GM19463 (cell line): ENCODE measurements around the gene DCUN1D1.

ENCODE experiments used
- ATAC-seq: cut with Tn5 transposase; IDR thresholded peaks from one replicate; pipeline ENCODE4 v1.9.1; 2021; ENCODE audit warnings: mild to moderate bottlenecking, moderate library complexity; ENCODE audit not compliant: unreplicated experiment

The DCUN1D1 gene

DNA sequence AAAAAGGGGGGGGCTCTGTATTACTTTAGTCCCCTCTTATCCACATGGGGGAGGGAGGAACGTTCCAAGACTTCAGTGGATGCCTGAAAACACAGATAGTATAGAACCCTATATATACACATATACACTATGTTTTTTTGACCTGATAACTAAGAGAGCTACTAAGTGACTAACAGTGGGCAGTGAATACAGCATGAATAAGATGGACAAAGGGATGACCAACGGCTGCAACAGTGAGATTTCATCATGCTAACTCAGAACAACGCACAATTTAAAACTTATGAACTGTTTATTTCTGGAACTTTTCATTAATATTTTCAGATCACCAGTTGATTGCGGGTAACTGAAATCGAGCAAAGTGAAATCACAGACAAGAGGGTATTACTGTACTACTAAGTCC is 7.3 kb downstream of the DCUN1D1 start:
- ATAC-seq: no peak

DNA sequence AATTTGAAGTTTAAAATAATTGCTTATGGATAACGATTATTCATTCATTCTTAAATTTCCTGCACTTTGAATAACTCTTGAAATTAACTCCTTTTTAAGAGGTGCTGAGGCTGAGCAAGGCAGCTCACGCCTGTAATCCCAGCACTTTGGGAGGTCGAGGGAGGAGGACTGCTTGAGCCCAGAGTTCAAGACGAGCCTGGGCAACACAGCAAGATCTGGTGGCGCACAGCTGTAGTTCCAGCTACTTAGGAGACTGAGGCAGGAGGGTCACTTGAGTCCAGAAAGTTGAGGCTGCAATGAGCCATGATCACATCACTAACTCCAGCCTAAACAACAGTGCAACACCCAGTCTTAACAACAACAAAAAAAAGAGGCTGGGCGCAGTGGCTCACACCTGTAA is 8.0 kb downstream of the DCUN1D1 start:
- ATAC-seq: no peak

DNA sequence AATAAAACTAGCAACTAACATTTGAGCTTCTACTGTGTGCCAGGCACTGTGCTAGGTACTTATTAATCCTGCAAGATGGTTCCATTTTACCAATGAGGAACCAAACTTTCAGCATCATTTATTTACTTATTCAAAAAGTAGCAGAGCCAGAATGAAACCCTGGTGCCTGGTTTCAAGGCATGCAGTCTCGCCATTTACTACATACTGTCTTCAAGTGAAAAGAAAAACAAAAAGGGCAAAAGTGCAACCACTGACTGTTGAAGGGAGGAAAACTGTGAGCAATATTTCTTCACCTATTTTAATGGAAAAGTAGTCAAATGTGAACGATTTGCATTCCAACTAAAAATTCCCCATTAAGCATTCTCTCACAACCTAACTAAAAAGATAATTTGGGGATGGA is 8.7 kb downstream of the DCUN1D1 start:
- ATAC-seq: peak; percentile 37

DNA sequence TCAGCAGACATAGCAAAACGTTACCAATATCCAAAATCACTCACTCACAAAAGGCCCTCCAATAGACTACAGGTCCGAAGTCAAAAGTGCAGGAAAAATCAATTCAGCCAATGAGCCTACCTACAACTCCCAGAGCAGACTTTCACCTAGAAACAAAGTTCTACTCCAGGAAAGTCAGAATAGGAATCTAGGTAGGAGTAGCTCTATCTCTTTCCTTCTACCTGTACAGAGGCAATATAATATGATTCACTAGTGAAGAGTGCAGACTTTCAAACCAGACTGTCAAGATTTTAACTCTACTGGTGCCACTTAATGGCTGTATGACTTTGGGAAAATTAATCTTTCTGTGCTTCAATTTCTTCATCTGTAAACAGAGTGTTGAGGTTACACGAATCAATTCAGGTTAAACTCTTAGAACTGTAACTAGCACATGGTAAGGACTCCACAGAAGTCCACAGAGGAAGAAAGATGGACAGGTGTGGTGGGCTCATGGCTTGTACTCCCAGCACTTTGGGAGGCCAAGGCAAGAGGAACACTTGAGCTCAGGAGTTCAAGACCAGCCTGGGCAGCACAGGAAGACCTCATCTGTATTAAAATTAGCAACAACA is 9.4 kb downstream of the DCUN1D1 start:
- ATAC-seq: no peak

DNA sequence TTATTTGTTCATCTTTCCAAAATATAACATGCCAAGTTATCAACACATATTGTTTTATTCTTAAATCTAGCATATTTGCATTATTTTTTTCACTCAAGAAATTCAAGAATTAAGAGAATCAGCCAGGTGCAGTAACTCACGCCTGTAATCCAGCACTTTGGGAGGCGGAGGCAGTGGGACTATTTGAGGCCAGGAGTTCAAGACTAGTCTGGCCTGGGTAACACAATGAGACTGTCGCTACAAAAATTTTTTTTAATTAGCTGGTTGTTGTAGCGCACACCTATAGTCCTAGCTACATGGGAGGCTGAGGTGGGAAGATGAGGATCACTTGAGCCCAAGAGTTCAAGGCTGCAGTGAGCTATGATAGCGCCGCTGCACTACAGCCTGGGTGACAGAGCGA is 10.5 kb downstream of the DCUN1D1 start:
- ATAC-seq: no peak

DNA sequence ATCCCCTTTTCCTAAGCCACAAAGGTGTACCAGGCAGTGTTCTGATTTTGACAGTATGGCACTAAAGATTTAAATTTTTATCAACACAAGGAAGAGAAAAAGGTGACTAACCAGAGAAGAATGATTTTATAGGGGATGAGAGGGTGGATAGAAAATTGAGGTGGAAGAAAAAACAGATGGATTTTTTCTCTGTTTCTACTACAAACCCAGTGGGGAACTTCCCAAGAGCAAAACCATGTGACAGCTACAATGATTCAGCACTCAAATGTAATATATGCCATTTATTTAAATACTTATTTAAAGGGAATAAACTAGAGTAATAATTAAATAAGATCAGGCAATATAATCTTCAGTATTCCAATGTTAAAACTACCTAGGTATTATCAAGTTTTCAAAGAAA is 11.1 kb downstream of the DCUN1D1 start:
- ATAC-seq: no peak

DNA sequence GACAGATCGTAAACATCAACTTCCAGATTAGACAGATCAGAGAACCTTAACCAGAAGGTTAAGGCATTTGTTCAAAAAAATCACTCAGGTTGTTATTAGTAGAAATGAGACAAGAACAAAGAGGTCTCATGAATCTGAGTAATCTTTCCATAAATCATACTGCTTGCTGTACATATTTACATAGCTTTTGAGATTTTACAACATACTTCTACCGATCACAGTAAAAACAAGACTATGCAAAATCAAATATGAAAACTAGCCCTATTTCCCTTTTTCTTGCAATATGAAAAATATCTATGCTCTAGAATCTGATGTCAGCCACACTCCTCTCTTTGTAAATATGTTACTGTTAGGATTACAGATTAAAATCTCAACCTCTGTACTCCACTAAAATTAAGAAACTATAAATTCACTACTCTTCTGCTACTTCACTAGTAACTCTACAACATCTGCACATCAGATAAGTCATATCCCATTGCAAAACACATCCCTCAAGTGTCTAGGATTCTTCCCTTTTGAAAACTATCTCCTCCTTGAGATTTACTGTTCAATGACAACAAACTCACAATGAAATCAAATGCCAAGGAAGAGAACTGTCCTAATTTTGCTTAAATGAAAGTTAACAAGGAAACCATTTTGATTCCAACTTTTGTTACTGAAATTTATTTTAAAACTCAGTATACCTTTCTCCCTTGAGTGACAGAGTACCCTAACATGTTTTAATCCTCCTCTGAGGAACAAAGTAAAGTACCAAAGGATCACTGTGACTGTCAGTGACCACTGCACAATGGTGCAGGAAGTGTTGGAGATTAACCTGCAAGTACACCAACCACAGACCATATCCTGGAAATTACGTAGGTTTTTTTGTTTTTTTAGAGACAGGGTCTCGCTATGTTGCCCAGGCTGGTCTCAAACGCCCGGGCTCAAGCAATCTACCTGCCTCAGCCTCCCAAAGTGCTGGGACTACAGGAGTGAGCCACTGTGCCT is 12.8 kb downstream of the DCUN1D1 start:
- peak; percentile 59 for ATAC-seq

DNA sequence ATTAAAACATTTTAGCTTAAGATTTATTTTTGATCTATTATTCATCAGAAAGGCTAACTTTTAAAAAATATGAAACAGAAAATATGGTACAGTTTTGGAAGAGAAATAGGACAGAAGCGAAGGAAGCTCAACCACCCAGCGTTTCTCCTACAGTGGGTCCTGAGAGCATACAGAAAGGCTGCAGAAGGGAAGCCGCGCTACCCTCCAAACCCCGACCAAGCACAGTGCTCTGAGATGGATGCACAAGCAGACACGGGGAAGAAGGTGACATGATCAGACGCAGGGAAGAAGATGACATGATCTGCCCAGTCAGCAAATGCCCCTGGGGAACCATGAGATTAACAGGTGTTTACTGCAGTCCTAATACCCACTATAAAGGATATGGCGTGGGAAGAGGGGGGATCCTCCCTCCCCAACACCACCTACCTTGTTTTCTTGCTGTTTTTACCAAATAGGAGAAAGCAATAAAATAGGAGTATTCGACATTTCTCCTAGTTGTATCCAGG is 14.4 kb downstream of the DCUN1D1 start:
- ATAC-seq: no peak

DNA sequence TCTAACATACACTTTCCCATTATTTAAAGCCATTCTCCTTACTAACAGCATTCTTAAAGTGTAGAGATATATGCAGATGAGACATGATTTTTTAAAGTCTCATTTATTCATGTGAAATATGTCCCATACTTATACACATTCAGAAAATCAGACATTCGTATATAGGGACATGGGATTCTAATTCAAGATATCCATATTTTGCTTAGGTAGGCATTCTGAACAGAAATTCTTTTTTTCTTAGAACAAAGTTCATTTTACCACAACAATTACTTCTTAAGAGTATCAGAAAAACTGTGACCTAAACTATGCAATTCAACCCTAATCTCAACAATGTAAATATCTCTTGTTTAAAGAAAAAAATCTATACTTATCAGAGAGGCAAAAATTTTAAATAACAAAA is 16.2 kb downstream of the DCUN1D1 start:
- ATAC-seq: no peak

DNA sequence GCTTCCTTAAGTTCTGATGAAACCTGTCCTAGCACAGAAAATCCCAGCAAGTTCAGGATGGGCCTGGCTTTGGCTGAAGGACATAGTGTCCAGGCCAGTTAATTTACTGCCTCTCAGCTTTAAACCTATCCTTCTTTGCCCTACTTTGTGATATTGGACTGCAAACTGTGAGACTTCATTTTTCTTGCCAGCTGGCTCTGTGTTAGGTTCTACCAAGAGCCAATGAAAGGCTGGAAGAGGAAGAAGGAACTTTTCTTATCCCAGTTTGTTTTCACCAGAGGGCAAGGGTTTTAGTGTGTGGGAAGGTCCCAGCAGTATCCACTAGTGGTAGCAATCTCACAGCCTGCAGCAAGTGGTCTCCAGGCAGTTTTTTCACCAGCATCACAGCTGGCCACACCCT is 18.2 kb downstream of the DCUN1D1 start:
- ATAC-seq: no peak

DNA sequence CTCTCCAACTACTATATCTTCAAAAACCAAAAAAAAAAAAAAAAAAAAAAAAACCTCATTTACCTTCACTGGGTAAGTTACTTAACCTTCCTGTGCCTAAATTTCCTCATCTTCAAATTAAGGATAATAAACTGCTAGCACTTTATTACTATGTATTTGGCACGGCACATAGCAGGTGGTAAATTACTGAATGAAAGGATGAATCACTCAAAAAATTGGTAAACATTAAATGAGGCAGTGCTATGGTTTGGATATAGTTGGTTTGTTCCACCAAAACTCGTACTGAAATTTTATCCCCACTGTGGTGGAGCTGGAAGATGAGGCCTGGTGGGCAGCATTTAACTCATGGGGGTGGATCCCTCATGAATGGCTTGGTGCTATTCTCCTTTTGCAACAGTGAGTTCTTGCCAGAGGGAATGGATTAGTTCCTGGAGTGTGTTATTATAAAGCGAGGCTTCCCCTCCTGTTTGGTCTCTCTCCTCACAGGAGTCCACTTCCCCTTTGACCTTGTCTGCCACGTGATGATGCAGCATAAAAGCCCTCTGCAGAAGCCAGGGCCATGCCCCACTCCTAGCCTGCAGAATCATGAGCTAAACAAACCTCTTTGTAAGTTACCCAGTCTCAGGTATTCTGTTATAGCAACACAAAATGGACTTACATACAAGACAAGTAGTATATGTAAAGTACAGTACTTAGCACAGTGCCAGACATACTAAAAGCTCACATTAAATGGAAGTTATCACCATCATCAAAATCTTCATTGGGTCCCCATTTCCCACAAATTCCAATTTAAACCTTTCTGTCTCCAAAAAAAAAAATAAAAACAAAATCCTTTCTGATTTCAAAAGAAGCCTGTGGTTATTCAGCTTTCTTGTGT is 20.6 kb downstream of the DCUN1D1 start:
- ATAC-seq: no peak

DNA sequence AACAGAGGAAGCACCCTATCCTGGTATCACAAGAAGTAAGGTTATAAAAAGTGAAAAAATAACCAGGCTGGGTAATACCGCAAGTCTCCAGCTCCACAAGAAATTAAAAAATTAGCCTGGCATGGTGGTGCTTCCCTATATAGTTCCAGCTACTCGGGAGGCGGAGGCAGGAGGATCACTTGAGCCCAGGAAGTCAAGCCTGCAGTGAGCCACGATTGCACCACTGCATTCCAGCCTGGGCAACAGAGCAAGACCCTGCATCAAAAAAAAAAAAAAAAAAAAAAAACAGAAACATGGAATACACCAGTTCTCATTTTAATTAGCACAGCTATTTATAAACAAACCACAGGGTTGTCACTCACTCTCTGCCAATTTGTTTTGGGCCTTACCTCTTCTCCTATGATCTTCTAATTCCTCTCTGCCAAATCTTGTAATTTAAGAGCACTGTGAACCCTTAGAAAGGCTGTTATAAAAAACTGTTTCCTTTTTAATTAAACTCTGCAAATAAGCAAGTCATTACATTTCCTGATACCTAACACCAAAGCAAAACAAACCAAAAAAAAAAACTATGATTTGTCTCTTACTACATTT is 22.6 kb downstream of the DCUN1D1 start:
- no peak for ATAC-seq

DNA sequence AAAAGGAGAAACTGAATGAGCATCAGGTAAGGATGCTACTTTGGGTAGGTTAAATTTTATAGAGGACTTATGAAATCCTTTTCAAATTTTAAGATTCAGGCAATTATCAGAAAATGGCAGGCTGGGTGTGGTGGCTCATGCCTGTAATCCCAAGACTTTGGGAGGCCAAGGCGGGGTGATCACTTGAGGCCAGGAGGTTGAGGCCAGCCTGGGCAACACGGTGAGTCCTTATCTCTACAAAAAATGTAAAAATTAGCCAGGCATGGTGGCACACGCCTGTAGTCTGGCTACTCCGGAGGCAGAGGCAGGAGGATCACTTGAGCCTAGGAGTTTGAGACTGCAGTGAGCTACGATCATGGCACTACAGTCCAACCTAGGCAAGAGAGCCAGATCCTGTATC is 23.1 kb downstream of the DCUN1D1 start:
- no peak for ATAC-seq

DNA sequence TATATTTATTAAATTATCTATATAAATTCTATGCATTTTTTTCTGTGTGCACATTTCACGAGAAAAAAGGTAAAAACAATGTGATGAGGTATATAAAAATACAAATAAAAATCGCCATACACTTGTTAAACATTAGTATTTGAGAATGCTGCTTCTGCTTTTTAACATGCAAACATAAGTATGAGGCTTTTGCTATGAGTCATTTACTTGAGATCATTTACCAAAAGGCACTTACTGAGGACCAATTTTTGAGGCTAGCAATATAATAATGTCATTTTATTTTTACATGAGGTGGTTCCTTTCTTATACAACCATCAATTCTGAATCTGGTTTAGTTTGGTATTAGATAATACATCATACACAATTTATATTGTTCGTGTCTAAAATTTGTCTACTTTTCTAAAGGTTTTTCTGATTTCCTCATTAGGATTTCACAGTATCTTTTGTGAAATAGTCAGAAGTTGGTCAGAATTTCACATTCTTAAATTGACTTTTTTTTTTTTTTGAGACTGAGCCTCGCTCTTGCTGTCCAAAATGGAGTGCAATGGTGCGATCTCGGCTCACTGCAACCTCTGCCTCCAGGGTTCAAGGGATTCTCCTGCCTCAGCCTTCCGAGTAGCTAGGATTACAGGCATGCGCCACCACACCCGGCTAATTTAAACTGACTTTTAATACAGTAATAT is 25.6 kb downstream of the DCUN1D1 start:
- peak; percentile 90 for ATAC-seq

DNA sequence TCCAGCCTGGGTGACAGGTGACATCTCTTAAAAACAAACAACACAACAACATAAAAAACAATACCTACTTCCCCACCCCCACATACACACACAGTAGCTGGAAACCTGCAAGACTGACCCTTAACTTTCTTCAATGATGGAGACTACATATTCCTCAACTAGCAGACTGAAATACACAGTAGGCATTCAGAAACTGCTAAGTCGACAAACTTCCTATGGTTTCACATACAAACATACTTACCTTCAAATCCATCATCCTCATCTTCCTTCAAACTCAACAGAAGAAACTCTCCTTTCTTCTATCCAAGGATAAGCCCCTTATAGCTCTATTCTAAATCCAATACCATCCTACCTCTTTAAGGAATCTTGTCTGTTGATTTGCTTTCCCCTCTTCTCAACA is 30.6 kb downstream of the DCUN1D1 start:
- ATAC-seq: no peak

DNA sequence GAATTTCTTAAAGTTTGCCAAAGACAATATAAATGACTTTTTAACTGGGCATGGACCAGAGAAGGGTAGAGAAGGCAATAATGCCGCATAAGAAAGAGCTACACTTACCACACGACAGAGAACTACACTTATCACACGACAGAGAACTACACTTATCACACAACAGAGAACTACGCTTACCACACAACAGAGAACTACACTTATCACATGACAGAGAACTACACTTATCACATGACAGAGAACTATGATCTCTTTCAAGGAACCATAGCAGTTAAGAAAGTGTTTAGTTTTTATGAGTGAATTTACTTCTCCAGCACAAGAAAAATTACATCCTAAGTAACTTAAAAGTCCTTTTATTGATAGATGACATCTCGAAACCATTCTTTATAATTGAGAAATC is 32.0 kb downstream of the DCUN1D1 start:
- ATAC-seq: no peak

DNA sequence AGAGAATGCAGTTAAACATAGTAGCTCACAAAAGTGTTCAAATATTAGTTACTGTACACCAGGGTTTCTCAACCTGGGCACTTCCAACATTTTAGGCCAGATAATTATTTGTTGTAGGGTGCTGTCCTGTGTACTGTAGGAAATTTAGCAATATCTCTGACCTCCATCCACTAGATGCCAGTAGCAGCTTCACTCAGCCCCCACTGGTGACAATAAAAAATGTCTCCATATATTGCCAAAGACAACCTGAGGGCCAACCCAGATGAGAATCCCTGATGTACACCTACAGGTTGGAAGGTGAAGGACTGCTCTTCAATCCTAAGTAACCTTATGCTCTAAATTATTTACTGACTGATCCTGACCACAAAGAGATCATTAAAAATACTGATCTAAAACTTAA is 32.5 kb downstream of the DCUN1D1 start:
- no peak for ATAC-seq

DNA sequence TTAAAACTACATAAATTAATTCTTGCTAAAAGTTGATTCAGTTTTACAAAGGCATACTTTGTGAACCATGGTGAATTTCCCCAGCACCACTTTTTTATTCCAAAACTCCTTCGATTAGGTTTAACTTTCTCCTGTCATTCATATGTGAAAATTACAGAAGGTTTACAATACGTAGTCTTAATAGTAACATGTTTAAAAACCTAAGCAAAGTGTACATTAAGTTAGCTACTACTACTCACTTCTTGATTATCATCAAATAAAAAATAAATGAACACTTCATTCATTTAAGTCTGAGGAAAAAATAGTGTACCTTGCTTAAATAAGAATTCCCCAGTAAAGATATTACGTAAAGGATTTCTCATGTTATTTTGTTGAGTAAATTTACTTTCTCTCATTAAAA is 38.6 kb downstream of the DCUN1D1 start:
- no peak for ATAC-seq

DNA sequence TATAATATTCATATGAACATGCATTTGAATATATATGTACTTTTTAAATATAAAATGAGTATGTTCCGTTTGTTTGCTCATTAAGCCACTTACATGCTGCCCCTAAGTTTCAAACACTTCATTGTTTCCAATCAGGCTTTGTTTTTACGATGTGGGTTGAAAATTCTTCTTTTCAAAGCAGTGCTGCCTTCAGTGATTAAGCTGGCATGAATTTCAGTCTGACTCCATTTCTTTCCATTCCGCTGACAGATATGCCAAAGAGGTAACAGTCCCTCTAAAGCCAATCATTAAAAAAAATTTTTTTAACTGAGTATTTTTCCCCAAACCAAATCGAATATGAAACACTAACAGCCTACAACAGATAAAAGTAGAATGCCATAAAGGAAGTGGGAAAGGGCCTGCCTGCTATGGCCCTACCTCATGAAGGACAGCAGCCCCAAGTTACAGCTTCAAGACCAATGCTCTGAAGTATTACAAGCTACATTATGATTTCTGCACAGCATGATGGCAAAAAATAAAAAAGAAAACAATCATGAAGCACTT is 40.0 kb downstream of the DCUN1D1 start:
- ATAC-seq: no peak
